HEK293 (cell line): ENCODE results near the gene SLC16A11.

Experiments used
- CTCF ChIA-PET: fragments of 350-600 bp; formaldehyde crosslinking; extraction: SDS; loops from one replicate; lab custom pipeline; 2021; ENCODE audit warnings: antibody characterized with exemption; lab: Yijun Ruan, JAX
- POLR2A ChIA-PET: fragments of 300-600 bp; formaldehyde crosslinking; extraction: SDS; loops from one replicate; lab custom pipeline; 2020; ENCODE audit warnings: antibody characterized with exemption, inconsistent platforms; lab: Yijun Ruan, JAX
- H3K27ac ChIP-seq: fragments of 200-500 bp; sonication (Bioruptor generic); 2 replicates; pipeline ENCODE4 v1.5.1; 2014; ENCODE audit warnings: low read depth, low read length, control low read depth, inconsistent platforms; ENCODE audit errors: extremely low read depth
- H3K36me3 ChIP-seq, 2 experiments: fragments of 200-500 bp in 1 of 2; sonication (Bioruptor generic) in 1 of 2; 1 replicate in 1 of 2; 2 replicates in 1 of 2; pipeline ENCODE4 v1.5.1; 2014 to 2017; ENCODE audit warnings: inconsistent platforms in 2 of 2, low read length in 2 of 2; ENCODE audit not compliant: control insufficient read depth in 2 of 2, insufficient read depth in 1 of 2
- H3K4me1 ChIP-seq: fragments of 200-500 bp; sonication (Bioruptor generic); 2 replicates; pipeline ENCODE4 v1.5.1; 2014; ENCODE audit warnings: mild to moderate bottlenecking, low read length, inconsistent platforms; ENCODE audit not compliant: control insufficient read depth, insufficient read depth
- H3K4me3 ChIP-seq: 2 replicates; pipeline ENCODE4 v1.5.1; 2011; ENCODE audit warnings: low read depth, mild to moderate bottlenecking, control low read depth, low read length, moderate library complexity
- H3K9me3 ChIP-seq: fragments of 200-500 bp; sonication (Bioruptor generic); 2 replicates; pipeline ENCODE4 v1.5.1; 2014; ENCODE audit warnings: low read depth, low read length, inconsistent platforms; ENCODE audit not compliant: control insufficient read depth, insufficient read depth
- ELK4 ChIP-seq: IDR thresholded peaks from 2 replicates; pipeline ENCODE4 v1.6.1; 2011; ENCODE audit warnings: mild to moderate bottlenecking, low read depth, low read length, borderline replicate concordance
- FEZF1 ChIP-seq: fragments of 450-650 bp; formaldehyde crosslinking; IDR thresholded peaks from 2 replicates; pipeline ENCODE4 v1.5.1; 2016; ENCODE audit warnings: missing biosample characterization, missing genetic modification characterization
- KLF16 ChIP-seq: fragments of 450-650 bp; formaldehyde crosslinking; IDR thresholded peaks from 2 replicates; pipeline ENCODE4 v1.5.1; 2017; ENCODE audit warnings: missing biosample characterization, missing genetic modification characterization
- KLF17 ChIP-seq: fragments of 450-650 bp; formaldehyde crosslinking; IDR thresholded peaks from 2 replicates; pipeline ENCODE4 v1.5.1; 2016; ENCODE audit warnings: missing biosample characterization, missing genetic modification characterization
- SCRT2 ChIP-seq: fragments of 450-650 bp; formaldehyde crosslinking; IDR thresholded peaks from 2 replicates; pipeline ENCODE4 v1.5.1; 2016; ENCODE audit warnings: missing biosample characterization, missing genetic modification characterization
- ZBTB1 ChIP-seq: fragments of 450-650 bp; formaldehyde crosslinking; IDR thresholded peaks from 2 replicates; pipeline ENCODE4 v1.5.1; 2016; ENCODE audit warnings: missing biosample characterization, missing genetic modification characterization
- ZBTB48 ChIP-seq: fragments of 450-650 bp; formaldehyde crosslinking; IDR thresholded peaks from 2 replicates; pipeline ENCODE4 v1.5.1; 2016; ENCODE audit warnings: missing biosample characterization, missing genetic modification characterization
- ZBTB7A ChIP-seq: fragments of 450-650 bp; formaldehyde crosslinking; IDR thresholded peaks from 2 replicates; pipeline ENCODE4 v1.5.1; 2016; ENCODE audit warnings: low read depth, missing biosample characterization, missing genetic modification characterization
- ZNF169 ChIP-seq: fragments of 450-650 bp; formaldehyde crosslinking; IDR thresholded peaks from 2 replicates; pipeline ENCODE4 v1.5.1; 2016; ENCODE audit warnings: missing biosample characterization, missing genetic modification characterization
- ZNF2 ChIP-seq: fragments of 450-650 bp; formaldehyde crosslinking; IDR thresholded peaks from 2 replicates; pipeline ENCODE4 v1.5.1; 2016; ENCODE audit warnings: missing biosample characterization, missing genetic modification characterization
- ZNF214 ChIP-seq: fragments of 450-650 bp; formaldehyde crosslinking; IDR thresholded peaks from 2 replicates; pipeline ENCODE4 v1.5.1; 2017; ENCODE audit warnings: missing biosample characterization, mild to moderate bottlenecking, missing genetic modification characterization, borderline replicate concordance
- ZNF280C ChIP-seq: fragments of 450-650 bp; formaldehyde crosslinking; IDR thresholded peaks from 2 replicates; pipeline ENCODE4 v1.5.1; 2016; ENCODE audit warnings: missing biosample characterization, missing genetic modification characterization
- ZNF292 ChIP-seq: fragments of 450-650 bp; formaldehyde crosslinking; IDR thresholded peaks from 2 replicates; pipeline ENCODE4 v1.5.1; 2016; ENCODE audit warnings: low read depth, missing biosample characterization, missing genetic modification characterization, borderline replicate concordance
- ZNF324 ChIP-seq: fragments of 450-650 bp; formaldehyde crosslinking; IDR thresholded peaks from 2 replicates; pipeline ENCODE4 v1.5.1; 2016; ENCODE audit warnings: missing biosample characterization, missing genetic modification characterization
- ZNF354C ChIP-seq: fragments of 450-650 bp; formaldehyde crosslinking; IDR thresholded peaks from 2 replicates; pipeline ENCODE4 v1.5.1; 2016; ENCODE audit warnings: missing biosample characterization, missing genetic modification characterization, low read depth, borderline replicate concordance
- ZNF366 ChIP-seq: fragments of 450-650 bp; formaldehyde crosslinking; conservative IDR thresholded peaks from 2 replicates; pipeline ENCODE4 v1.5.1; 2016; ENCODE audit warnings: missing biosample characterization, missing genetic modification characterization
- ZNF473 ChIP-seq: fragments of 450-650 bp; formaldehyde crosslinking; IDR thresholded peaks from 2 replicates; pipeline ENCODE4 v1.5.1; 2017; ENCODE audit warnings: missing biosample characterization, missing genetic modification characterization
- ZNF501 ChIP-seq: fragments of 450-650 bp; formaldehyde crosslinking; IDR thresholded peaks from 2 replicates; pipeline ENCODE4 v1.5.1; 2016; ENCODE audit warnings: missing biosample characterization, missing genetic modification characterization
- ZNF518A ChIP-seq: fragments of 450-650 bp; formaldehyde crosslinking; conservative IDR thresholded peaks from 2 replicates; pipeline ENCODE4 v1.5.1; 2016; ENCODE audit warnings: low read depth, missing biosample characterization, missing genetic modification characterization
- ZNF555 ChIP-seq: fragments of 450-650 bp; formaldehyde crosslinking; conservative IDR thresholded peaks from 2 replicates; pipeline ENCODE4 v1.5.1; 2017; ENCODE audit warnings: missing biosample characterization, mild to moderate bottlenecking, missing genetic modification characterization, inconsistent platforms
- ZNF560 ChIP-seq: fragments of 450-650 bp; formaldehyde crosslinking; IDR thresholded peaks from 2 replicates; pipeline ENCODE4 v1.5.1; 2017; ENCODE audit warnings: missing biosample characterization, missing genetic modification characterization, borderline replicate concordance
- ZNF624 ChIP-seq: fragments of 450-650 bp; formaldehyde crosslinking; IDR thresholded peaks from 2 replicates; pipeline ENCODE4 v1.5.1; 2017; ENCODE audit warnings: missing biosample characterization, missing genetic modification characterization
- ZNF792 ChIP-seq: fragments of 450-650 bp; formaldehyde crosslinking; IDR thresholded peaks from 2 replicates; pipeline ENCODE4 v1.5.1; 2016; ENCODE audit warnings: missing biosample characterization, missing genetic modification characterization
- ZNF837 ChIP-seq: fragments of 450-650 bp; formaldehyde crosslinking; IDR thresholded peaks from 2 replicates; pipeline ENCODE4 v1.5.1; 2016; ENCODE audit warnings: missing biosample characterization, missing genetic modification characterization
- ZSCAN16 ChIP-seq: fragments of 450-650 bp; formaldehyde crosslinking; IDR thresholded peaks from 2 replicates; pipeline ENCODE4 v1.5.1; 2016; ENCODE audit warnings: missing biosample characterization, missing genetic modification characterization

The SLC16A11 gene

GRCh38 chr17:7072406-7072805 is 28.5 kb upstream of the SLC16A11 start (continued):
- TF ChIP-seq ZNF280C (no peak), ZNF624 (tag by site-specific recombination) (no peak), SCRT2 (no peak), ZNF366 (tag by site-specific recombination) (no peak), ZNF501 (no peak)
- TF ChIP-seq, all 188 proteins: peak for 0

- POLR2A ChIA-PET: no interaction called here
- Histone ChIP-seq H3K9me3 (no peaks in the 10 kb centered on the region), H3K36me3 (no peaks in the 10 kb centered on the region)
- TF ChIP-seq ZNF354C (tag by site-specific recombination) (no peak), ZNF473 (tag by site-specific recombination) (no peak), ZNF555 (tag by site-specific recombination) (no peak), ELK4 (no peak), ZNF518A (tag by site-specific recombination) (no peak), ZBTB7A (tag by site-specific recombination) (no peak), ZNF169 (tag by site-specific recombination) (no peak), KLF16 (tag by site-specific recombination) (no peak), ZNF560 (tag by site-specific recombination) (no peak), ZBTB1 (tag by site-specific recombination) (no peak), FEZF1 (tag by site-specific recombination) (no peak), ZNF792 (tag by site-specific recombination) (no peak), ZNF292 (tag by site-specific recombination) (no peak), ZNF837 (tag by site-specific recombination) (no peak), ZNF2 (no peak), ZNF214 (tag by site-specific recombination) (no peak), ZSCAN16 (tag by site-specific recombination) (no peak), ZBTB48 (tag by site-specific recombination) (no peak), ZNF324 (no peak), KLF17 (tag by site-specific recombination) (no peak)
- TF ChIP-seq, all 188 proteins: peak for 0
- no peaks in the 10 kb centered on the region for H3K4me1 ChIP-seq
- H3K4me3 ChIP-seq: no peak overlapping the region
- CTCF ChIA-PET: interaction anchor here (0.6 kb wide), 1 partner anchor 1957 kb away, joined by 3 read pairs; no protein-coding TSS in a partner anchor
- H3K27ac ChIP-seq: no peak overlapping the region
Measured at GRCh38 chr17:7070712-7071111, 26.8 kb upstream of the SLC16A11 start.
